Activated naive CD8-positive, alpha-beta T cell treated with anti-CD3 and anti-CD28 coated beads for 36 hours (primary cell): ENCODE data around the gene TAS2R3. TPM values are rescaled to one million over a fixed set of nuclear protein-coding genes. Genes with fewer than 3 reads are reported as not detected.
A peak's percentile ranks its signal among the peaks of the same experiment; 100 is the strongest.

ENCODE experiments used
- DNase-seq: peaks from one replicate; pipeline ENCODE4 v3.0.0; 2021
- H3K27ac Mint-ChIP-seq: one replicate; pipeline ENCODE4 v1.8.0; 2022; ENCODE audit warnings: mild to moderate bottlenecking, moderate library complexity, mixed read lengths
- H3K27me3 Mint-ChIP-seq: one replicate; pipeline ENCODE4 v1.8.0; 2022; ENCODE audit warnings: mild to moderate bottlenecking, mixed read lengths
- H3K36me3 Mint-ChIP-seq: one replicate; pipeline ENCODE4 v1.8.0; 2021; ENCODE audit warnings: mild to moderate bottlenecking, mixed read lengths
- H3K4me1 Mint-ChIP-seq: one replicate; pipeline ENCODE4 v1.8.0; 2021; ENCODE audit warnings: mixed read lengths
- H3K4me3 Mint-ChIP-seq: one replicate; pipeline ENCODE4 v1.8.0; 2022; ENCODE audit warnings: mild to moderate bottlenecking, moderate library complexity, mixed read lengths
- H3K9me3 Mint-ChIP-seq: one replicate; pipeline ENCODE4 v1.8.0; 2022; ENCODE audit warnings: mixed read lengths
- total RNA-seq, 2 experiments: library from RNA; stranded (reverse); gene quantifications; one replicate each; pipeline ENCODE4 v1.2.3, GENCODE V29; 2021

Gene TAS2R3, protein sequence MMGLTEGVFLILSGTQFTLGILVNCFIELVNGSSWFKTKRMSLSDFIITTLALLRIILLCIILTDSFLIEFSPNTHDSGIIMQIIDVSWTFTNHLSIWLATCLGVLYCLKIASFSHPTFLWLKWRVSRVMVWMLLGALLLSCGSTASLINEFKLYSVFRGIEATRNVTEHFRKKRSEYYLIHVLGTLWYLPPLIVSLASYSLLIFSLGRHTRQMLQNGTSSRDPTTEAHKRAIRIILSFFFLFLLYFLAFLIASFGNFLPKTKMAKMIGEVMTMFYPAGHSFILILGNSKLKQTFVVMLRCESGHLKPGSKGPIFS
- under 1 TPM; 0.32 to 0.60 TPM for total RNA-seq

DNA sequence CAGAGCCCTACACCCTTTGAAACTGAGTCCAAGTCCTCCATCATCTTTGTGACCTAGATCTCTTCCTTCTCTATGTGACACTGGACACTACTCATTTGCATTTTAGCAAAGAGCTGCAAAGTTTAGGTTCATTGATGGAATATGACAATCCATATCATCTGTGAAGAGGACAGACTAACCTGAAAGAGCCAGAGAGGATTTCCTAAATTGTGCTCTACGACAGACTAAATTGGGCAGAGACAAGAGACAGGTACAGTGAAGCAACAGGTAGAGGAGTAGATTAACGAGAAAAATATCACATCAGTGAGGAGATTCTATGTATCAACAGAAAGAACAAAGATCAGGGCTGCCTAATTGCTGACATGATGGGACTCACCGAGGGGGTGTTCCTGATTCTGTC, at the start of gene TAS2R3:
TAS2R3 (plus strand) TSS at position 301 of the 400 bp plus-strand sequence; CDS start at position 363, 62 bp downstream.
- Mint-ChIP-seq H3K4me1 (no peaks in the 10 kb centered on the region), H3K9me3 (no peaks in the 10 kb centered on the region), H3K27ac (no peak within 1 kb of the TSS), H3K36me3 (peaks cover 38% of the 10 kb centered on the region), H3K27me3 (no peaks in the 10 kb centered on the region), H3K4me3 (no peak within 1 kb of the TSS)
- no peak for DNase-seq

DNA sequence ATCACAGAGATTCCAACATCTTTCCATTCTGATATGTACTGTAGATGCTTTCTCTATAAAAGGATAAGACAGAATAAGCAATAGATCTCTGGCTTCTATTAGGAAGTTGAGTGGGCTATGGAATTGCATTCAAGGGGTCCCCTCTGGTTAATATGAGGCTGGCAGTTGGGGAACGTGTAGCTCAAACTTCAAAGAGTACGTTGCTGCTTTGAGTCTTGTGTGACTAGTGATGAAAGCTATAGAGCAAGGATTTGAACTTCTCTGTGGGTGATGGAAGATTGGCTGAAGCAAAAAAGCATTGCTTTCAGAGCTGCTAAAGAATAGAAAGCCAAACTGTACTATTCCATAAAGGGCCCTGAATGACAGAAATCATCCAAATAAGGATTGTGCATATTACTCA, 49.3 kb upstream of the TAS2R3 start:
- Mint-ChIP-seq H3K9me3 (no peaks in the 10 kb centered on the region), H3K27me3 (no peaks in the 10 kb centered on the region), H3K27ac (no peak overlapping the region)

DNA sequence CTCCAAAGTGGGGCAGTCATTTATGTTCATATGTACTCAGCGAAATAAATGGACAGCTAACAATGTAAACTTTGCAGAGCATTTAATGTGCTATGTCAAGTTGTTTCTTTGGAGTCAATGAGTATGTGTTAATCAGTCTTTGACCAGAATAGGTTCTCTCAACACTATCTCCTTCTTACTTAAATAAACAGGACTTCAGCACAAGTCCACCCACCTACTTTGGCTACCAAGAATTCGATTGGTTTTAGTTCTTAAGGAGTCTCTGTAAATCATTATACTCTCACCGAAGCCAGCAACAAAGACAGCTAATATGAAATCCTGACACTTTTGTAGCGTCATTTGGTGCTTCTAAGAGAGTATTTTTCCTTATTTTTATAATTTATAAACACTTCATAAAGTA, 48.9 kb upstream of the TAS2R3 start:
- H3K9me3 Mint-ChIP-seq, result no peaks in the 10 kb centered on the region
- DNase-seq, result no peak
- no peaks in the 10 kb centered on the region for H3K4me1 Mint-ChIP-seq
- no peak overlapping the region for H3K27ac Mint-ChIP-seq
- H3K27me3 Mint-ChIP-seq, result no peaks in the 10 kb centered on the region
- H3K4me3 Mint-ChIP-seq, result no peak overlapping the region
- no peaks in the 10 kb centered on the region for H3K36me3 Mint-ChIP-seq

More for the DNA sequence above, 49.3 kb upstream of the TAS2R3 start:
- H3K36me3 Mint-ChIP-seq, result no peaks in the 10 kb centered on the region
- no peak for DNase-seq
- H3K4me1 Mint-ChIP-seq, result no peaks in the 10 kb centered on the region
- no peak overlapping the region for H3K4me3 Mint-ChIP-seq

DNA sequence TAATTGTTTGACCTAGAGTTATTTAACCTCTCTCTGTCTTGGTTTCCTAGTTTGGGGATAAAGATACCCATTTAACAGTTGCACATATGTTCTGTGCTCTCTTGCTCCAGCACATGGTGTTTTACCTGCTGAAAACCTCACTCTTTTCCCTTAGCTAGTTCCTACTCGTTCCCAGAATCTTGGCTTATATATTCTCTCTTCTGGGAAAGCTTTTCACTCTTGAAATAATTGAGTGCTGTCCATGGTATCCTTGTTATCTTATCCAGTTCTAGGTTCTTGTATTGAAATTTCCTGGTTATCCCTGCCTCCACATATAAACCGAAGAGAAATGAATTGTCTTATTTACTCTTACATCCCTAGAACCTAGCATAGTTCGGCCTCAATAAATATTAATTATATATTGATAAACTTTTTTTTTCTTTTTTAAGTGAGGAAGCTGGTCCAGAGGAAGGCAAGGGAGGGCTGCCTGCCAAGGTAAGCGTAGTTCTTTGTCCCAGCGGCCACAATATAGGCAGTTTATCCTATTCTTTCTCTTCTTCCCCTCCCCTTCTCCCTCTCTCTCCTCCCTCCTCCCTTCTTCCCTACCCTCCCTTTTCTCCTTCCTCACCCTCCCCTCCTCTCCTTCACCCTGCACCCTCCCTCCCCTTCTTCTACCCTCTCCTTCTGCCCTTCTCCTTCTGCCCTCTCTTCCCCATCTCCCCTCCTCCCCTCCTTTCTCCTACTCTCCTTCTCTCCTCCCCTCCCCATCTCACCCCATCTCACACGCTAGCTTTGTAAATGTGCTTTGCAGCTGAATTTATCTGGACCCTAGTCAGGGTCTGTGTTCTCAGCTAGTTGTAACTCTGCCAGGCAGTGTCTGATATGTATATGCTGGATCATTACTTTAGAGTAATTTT, 47.9 kb upstream of the TAS2R3 start:
- Mint-ChIP-seq H3K36me3 (no peaks in the 10 kb centered on the region), H3K9me3 (no peaks in the 10 kb centered on the region), H3K27ac (no peak overlapping the region), H3K27me3 (no peaks in the 10 kb centered on the region), H3K4me3 (no peak overlapping the region), H3K4me1 (no peaks in the 10 kb centered on the region)
- DNase-seq, result no peak

DNA sequence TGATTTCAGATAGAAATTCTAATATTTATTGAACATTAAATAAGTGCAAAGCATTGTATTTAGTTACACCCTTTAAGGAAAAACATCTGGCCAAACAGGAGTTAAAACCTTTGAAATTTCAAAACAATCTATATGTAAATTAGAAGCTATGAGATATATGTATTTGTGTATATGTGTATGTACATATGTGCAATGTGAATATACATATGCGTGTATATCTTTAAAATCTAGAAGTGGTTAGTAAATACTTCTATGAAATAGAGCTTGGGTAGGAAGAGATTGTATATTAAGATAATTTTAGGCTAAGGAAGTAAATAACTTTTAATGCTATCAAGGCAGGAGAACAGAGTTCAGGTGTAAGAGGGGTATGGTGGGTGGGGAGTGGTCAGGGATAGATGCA, 46.4 kb upstream of the TAS2R3 start:
- H3K36me3 Mint-ChIP-seq, result no peaks in the 10 kb centered on the region
- H3K27me3 Mint-ChIP-seq, result no peaks in the 10 kb centered on the region
- DNase-seq, result no peak
- H3K4me1 Mint-ChIP-seq, result no peaks in the 10 kb centered on the region
- no peak overlapping the region for H3K27ac Mint-ChIP-seq
- H3K4me3 Mint-ChIP-seq, result no peak overlapping the region
- H3K9me3 Mint-ChIP-seq, result no peaks in the 10 kb centered on the region

DNA sequence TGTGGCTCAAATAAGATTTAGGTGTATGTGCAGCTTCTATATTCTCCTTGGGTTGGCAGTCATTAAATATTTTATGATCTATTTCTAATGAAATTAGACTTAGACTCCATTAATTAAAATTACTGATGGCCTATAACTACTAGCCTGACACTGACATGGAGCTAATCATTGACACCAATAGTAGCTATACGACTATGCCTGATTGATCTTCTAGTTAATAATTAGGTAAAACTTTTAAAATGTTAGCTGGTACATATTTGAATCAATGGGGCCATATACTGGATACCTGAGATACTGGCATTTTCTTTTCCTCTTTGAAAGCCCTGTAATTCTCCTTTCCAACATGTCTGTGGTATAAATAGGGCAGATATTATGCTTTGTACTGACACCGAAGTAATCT, 41.4 kb upstream of the TAS2R3 start:
- Mint-ChIP-seq H3K9me3 (no peaks in the 10 kb centered on the region), H3K4me1 (no peaks in the 10 kb centered on the region), H3K4me3 (no peak overlapping the region), H3K27me3 (no peaks in the 10 kb centered on the region), H3K27ac (no peak overlapping the region), H3K36me3 (no peaks in the 10 kb centered on the region)
- no peak for DNase-seq

DNA sequence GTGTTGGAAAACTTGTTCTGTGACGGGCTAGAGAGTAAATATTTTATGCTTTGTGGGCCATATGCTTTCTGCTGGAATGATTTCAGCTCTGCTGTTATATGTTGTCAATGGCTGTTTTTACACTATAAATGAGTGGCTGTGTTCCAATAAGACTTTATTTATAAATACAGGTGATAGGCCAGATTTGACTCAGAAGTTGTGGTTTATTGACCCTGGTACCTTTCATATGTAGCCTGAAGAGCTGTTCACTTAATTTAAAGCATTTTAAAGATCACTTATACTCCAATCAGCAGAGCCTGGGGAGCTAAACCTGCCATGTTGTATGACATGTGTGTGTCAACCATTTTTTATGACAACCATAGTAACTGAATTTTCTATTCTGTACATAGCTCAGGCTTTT, 34.9 kb upstream of the TAS2R3 start:
- Mint-ChIP-seq H3K9me3 (no peaks in the 10 kb centered on the region), H3K27ac (no peak overlapping the region), H3K27me3 (no peaks in the 10 kb centered on the region), H3K4me1 (no peaks in the 10 kb centered on the region), H3K36me3 (no peaks in the 10 kb centered on the region), H3K4me3 (no peak overlapping the region)
- no peak for DNase-seq

DNA sequence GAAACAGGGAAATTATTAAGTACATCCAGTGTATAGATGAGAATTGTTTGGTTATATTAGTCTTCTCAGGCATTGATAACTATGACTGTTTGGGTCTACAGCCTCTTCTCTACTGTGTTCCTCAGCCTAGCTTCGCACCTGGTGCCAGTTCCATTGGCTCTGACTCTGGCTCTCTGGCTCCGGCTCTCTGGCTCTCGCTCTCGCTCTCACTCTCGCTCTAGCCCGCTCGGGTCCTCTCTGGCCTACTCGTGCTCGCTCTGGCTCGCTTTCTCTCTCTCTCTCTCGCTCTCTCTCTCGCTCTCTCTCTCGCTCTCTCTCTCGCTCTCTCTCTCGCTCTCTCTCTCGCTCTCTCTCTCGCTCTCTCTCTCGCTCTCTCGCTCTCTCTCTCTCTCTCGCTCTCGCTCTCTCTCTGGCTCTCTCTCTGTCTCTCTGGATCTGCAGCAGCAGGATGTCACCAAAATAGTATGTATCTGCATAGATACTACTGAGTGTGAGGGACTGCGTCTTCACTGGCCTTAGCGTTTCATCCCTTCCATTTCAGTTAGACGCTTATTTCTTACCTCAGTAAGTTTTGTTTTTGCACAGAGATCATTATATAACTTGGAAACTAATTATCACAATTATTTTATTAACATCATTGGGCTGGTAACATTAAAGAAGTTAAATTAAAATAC, 32.3 kb upstream of the TAS2R3 start:
- H3K4me1 Mint-ChIP-seq, result peaks cover 3% of the 10 kb centered on the region
- no peaks in the 10 kb centered on the region for H3K36me3 Mint-ChIP-seq
- no peak overlapping the region for H3K4me3 Mint-ChIP-seq
- no peak overlapping the region for H3K27ac Mint-ChIP-seq
- DNase-seq, result no peak
- no peaks in the 10 kb centered on the region for H3K27me3 Mint-ChIP-seq
- H3K9me3 Mint-ChIP-seq, result no peaks in the 10 kb centered on the region

DNA sequence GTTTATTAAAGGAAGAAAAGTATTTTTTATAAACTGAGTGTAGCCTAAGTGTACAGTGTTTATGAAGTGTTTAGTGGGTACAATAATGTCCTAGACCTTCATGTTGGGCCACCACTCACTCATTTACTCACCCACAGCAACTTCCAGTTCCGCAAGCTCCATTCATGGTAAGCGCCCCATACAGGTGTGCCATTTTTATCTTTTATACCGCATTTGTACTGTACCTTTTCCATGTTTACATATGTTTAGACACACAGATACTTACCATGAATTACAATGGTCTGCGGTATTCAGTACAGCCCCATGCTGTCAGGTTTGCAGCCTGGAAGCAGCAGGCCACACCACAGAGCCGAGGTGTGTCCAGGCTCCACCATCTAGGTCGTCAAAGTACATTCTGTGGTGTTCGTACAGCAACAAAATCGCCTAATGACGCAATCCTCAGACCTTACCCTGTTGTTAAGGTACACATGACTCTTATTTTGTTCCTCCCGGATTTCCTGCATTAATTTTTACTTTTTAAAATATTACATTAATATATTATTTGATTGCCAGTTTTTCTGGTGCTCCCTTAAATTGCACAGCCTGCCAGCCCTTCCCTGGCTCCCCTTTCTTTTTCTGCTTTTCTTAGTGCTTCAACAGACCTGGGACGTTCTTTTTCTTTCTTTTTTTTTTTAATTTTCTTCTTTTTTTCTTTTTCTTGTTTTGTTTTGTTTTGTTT, 26.6 kb upstream of the TAS2R3 start:
- peaks cover 27% of the 10 kb centered on the region for H3K4me1 Mint-ChIP-seq
- no peaks in the 10 kb centered on the region for H3K9me3 Mint-ChIP-seq
- no peaks in the 10 kb centered on the region for H3K27me3 Mint-ChIP-seq
- DNase-seq, result no peak
- H3K4me3 Mint-ChIP-seq, result peak overlapping the region; percentile 98
- H3K36me3 Mint-ChIP-seq, result peaks cover 29% of the 10 kb centered on the region
- H3K27ac Mint-ChIP-seq, result peak overlapping the region; percentile 98

DNA sequence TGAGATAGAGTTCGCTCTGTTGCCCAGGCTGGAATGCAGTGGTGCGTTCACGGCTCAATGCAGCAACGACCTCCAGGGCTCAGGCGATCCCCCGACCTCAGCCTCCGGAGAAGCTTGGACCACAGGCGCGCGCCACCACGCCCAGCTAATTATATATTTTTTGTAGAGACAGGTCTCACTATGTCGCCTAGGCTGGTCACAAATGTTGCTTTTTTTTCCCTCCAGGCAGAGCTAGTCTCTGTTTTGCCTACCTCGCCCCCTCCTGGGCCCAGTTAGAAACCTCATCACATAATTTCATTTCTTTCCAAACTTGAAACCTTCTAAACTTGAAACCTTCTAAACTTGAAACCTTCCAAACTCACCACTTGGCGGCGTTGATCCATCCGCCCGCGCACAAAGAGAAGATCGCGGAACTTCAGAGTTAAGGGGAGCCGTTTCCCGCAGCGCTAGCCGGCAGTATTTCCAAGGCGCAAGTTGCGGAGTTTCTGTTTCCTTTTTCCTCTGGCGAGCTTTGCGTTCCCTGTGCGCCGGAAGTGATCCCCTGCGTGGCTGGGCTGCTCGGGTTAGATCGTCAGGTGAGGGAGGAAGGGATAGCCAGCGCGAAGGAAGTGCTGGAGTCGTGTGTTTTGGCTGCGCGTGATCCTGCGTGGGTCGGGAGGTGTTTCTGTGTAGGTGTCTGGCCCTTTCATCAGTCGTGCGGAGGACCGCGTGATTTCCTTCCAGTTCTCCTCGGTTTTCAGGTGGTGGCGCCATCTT, 25.9 kb upstream of the TAS2R3 start, which contains the start of gene SSBP1:
SSBP1 (plus strand) TSS at position 523 of the 756 bp plus-strand sequence. CDS start 809 bp downstream, outside the sequence.
- no peaks in the 10 kb centered on the region for H3K27me3 Mint-ChIP-seq
- H3K9me3 Mint-ChIP-seq, result no peaks in the 10 kb centered on the region
- H3K4me3 Mint-ChIP-seq, result peak within 1 kb of the TSS; percentile 98
- peak within 1 kb of the TSS; percentile 98 for H3K27ac Mint-ChIP-seq
- H3K4me1 Mint-ChIP-seq, result peaks cover 29% of the 10 kb centered on the region
- DNase-seq, result peak; percentile 90
- peaks cover 30% of the 10 kb centered on the region for H3K36me3 Mint-ChIP-seq

DNA sequence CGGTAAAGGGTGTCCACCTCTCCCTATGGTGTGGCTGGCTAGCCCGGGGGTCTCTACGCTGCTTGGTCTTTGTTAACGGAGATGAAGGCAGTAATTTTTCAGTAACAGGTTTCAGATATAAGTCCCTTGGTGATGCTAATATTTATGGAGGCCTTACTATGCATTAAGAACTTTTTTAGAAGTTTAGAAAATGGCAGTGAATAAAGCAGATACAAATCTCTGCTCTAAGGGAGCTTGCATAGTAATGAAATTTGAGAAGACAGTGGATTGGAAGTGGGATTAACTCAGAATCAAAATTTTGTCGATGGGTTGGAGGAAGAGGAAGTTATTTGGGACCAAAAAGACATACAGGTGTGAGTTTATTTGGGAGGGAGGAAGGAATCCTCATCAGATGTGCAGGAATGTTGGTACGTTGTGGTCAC, 25.3 kb upstream of the TAS2R3 start:
- H3K4me1 Mint-ChIP-seq, result peaks cover 29% of the 10 kb centered on the region
- peak overlapping the region; percentile 98 for H3K4me3 Mint-ChIP-seq
- no peak for DNase-seq
- H3K9me3 Mint-ChIP-seq, result no peaks in the 10 kb centered on the region
- H3K36me3 Mint-ChIP-seq, result peaks cover 35% of the 10 kb centered on the region
- no peaks in the 10 kb centered on the region for H3K27me3 Mint-ChIP-seq
- H3K27ac Mint-ChIP-seq, result peak overlapping the region; percentile 98

DNA sequence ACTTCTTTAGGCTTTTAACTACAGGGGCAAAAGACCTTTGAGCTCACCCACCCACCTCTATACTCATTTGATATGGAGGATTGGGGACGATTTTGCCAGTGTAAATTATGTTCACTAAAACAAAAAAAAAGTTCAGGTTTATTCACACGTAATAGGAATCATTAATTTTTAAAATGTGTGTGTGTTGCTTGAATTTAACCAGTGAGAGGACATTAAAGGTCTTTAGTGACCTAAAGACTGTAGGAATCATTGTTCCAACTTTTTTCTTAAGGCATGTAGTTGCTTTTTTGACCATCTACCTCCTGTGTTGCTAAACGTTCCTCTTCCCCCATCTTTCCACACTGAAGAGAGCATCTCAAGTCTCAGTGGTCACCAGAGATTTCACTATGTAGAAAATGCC, 24.6 kb upstream of the TAS2R3 start:
- DNase-seq, result no peak
- Mint-ChIP-seq H3K27ac (peak overlapping the region; percentile 98), H3K4me1 (peaks cover 31% of the 10 kb centered on the region), H3K36me3 (peaks cover 40% of the 10 kb centered on the region), H3K27me3 (no peaks in the 10 kb centered on the region), H3K9me3 (no peaks in the 10 kb centered on the region), H3K4me3 (peak overlapping the region; percentile 98)

DNA sequence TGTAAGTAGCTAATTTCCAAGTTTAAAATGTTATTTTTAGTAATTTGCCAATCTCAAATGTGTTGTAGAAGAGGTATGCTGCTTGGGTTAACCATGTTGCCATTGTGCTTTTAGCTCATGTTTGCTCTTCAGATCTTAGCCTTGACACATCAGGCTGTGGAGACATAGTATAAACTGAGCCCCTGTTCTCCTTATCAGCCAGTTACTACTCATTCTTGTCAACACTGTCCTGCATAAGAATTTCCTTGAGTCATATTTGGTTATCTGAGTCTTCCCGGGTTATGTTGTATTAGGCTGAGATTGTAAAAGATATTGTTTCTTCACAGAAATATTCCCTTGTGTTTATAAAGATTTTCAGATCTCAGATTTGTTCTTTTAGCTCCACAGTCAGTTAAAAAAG, 21.7 kb upstream of the TAS2R3 start:
- Mint-ChIP-seq H3K27ac (peak overlapping the region; percentile 36), H3K4me3 (no peak overlapping the region), H3K36me3 (peaks cover 48% of the 10 kb centered on the region), H3K27me3 (no peaks in the 10 kb centered on the region), H3K4me1 (peaks cover 26% of the 10 kb centered on the region), H3K9me3 (no peaks in the 10 kb centered on the region)
- DNase-seq, result no peak

DNA sequence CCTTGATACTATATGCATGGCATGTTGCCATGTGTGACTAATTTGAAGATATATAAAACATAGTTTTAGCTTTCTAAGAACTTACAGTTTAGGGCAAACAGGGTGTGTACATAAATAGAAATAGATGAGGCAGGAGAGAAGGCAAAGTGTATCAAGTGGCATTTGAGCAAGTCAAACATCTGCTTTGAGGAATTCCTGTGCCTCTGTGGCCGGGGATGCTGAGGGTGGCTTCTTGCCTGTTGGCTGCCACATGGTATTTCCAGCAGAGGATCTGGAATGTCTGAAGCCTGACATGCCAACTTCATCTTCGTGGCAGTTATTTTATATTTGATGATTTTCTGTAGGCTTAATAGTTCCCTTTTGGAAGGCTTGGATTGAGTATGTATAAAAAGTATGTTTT, 19.8 kb upstream of the TAS2R3 start:
- Mint-ChIP-seq H3K4me1 (peaks cover 25% of the 10 kb centered on the region), H3K36me3 (peaks cover 45% of the 10 kb centered on the region), H3K27me3 (no peaks in the 10 kb centered on the region), H3K9me3 (no peaks in the 10 kb centered on the region), H3K4me3 (no peak overlapping the region), H3K27ac (no peak overlapping the region)
- no peak for DNase-seq
